ENCODE data around the gene STIP1. TPM values are rescaled to one million over a fixed set of nuclear protein-coding genes. Genes with fewer than 3 reads are reported as not detected.

The STIP1 gene
- total and polyA plus RNA-seq, 2 of the 4 experiments (the other 2 are of a cell fraction) = 201 to 489 TPM

GRCh38 chr11:64163951-64164350, 22.0 kb upstream of the STIP1 start:
- H2BK120ac ChIP-seq (ENCODE audit: low read depth, low read length) = no peak overlapping the region
- DNase-seq (no peak), ATAC-seq (ENCODE audit: low read depth) (no peak)
- ChIA-PET CTCF (no interaction called here), POLR2A (ENCODE audit: unreplicated experiment) (no interaction called here)
- no peaks in the 10 kb centered on the region for H4K20me1 ChIP-seq (ENCODE audit: insufficient read depth, low read length)
- 100% methylated on average over 2 of the region's 5 CpGs; no CpG with 5 or more reads in 1 of the 2 experiments for WGBS, 2 experiments (ENCODE audit: extremely low coverage in 2 of 2, insufficient read length in 1 of 2)
- H3K18ac ChIP-seq (ENCODE audit: low read depth, low read length) = no peak overlapping the region
- no peak overlapping the region for H4K5ac ChIP-seq (ENCODE audit: low read depth, low read length)
- H3K56ac ChIP-seq (ENCODE audit: extremely low read depth, insufficient read depth, low read length) = no peak overlapping the region
- no peak overlapping the region for H2BK20ac ChIP-seq (ENCODE audit: low read depth, low read length)
- H3K23ac ChIP-seq (ENCODE audit: low read depth, low read length) = no peak overlapping the region
- H4K8ac ChIP-seq (ENCODE audit: low read depth in 2 of 2, low read length in 2 of 2) = no peak overlapping the region
- H3K4me2 ChIP-seq (ENCODE audit: low read depth, low read length) = no peak overlapping the region
- peaks cover 6% of the 10 kb centered on the region; the same call in 1 of the 2 replicates for H3K9me1 ChIP-seq (ENCODE audit: insufficient read depth, low read length)
- no peak overlapping the region for H2AK5ac ChIP-seq (ENCODE audit: low read depth, low read length)
- H3K36me3 ChIP-seq (ENCODE audit: control insufficient read depth, insufficient read depth, low read length) = no peaks in the 10 kb centered on the region
- in situ Hi-C loops (cut with MboI; ENCODE audit: low sequenced_read_pairs) = no loop called here
- intact Hi-C loops (cut with micrococcal nuclease) = no loop called here
- no peak overlapping the region for H4K91ac ChIP-seq (ENCODE audit: insufficient read depth, low read depth, low read length)
- no TSS peak for BruUV-seq (replicated peaks)
- H2BK15ac ChIP-seq (ENCODE audit: low read depth, low read length) = no peak overlapping the region
- no peak overlapping the region for H3K4ac ChIP-seq (ENCODE audit: low read depth, low read length)
- no peak for TF ChIP-seq RFX5 (IDR thresholded peaks at IDR 0.05; ENCODE audit: low read depth, low read length)
- no peak for TF ChIP-seq NFE2L2 (IDR thresholded peaks at IDR 0.05; ENCODE audit: low read depth, low read length)
- TF ChIP-seq MAZ (IDR thresholded peaks at IDR 0.05; ENCODE audit: borderline replicate concordance, low read depth, low read length) = no peak
- no peak for TF ChIP-seq CHD1 (IDR thresholded peaks at IDR 0.05; ENCODE audit: low read depth, low read length)
- no peak for TF ChIP-seq ELK1 (IDR thresholded peaks at IDR 0.05; ENCODE audit: borderline replicate concordance, low read depth, low read length)
- TF ChIP-seq RCOR1 (IDR thresholded peaks at IDR 0.05; ENCODE audit: insufficient replicate concordance, low read length) = no peak
- dilution Hi-C loops (cut with HindIII; ENCODE audit: low sequenced_read_pairs, unreplicated experiment) = no loop called here
- no peak overlapping the region for H2AK9ac ChIP-seq (replicated peaks; ENCODE audit: low read depth, low read length, poor library complexity)
- H3K9me3 ChIP-seq (ENCODE audit: control insufficient read depth, insufficient read depth, low read length) = no peaks in the 10 kb centered on the region
- H3K27me3 ChIP-seq (ENCODE audit: control insufficient read depth, insufficient read depth, low read length) = no peaks in the 10 kb centered on the region
- H3K4me3 ChIP-seq (ENCODE audit: insufficient read depth, low read depth, low read length) = no peak overlapping the region
- H3K4me1 ChIP-seq (ENCODE audit: control insufficient read depth, insufficient read depth, low read length) = peaks cover 5% of the 10 kb centered on the region; the same call in 1 of the 2 replicates
- no peak overlapping the region for H2BK5ac ChIP-seq (ENCODE audit: low read depth, low read length, poor library complexity, severe bottlenecking)
- H2AFZ ChIP-seq (replicated peaks; ENCODE audit: low read length, poor library complexity) = no peak overlapping the region
- H3K9ac ChIP-seq (ENCODE audit: low read depth, low read length) = no peak overlapping the region
- no peak overlapping the region for H3K27ac ChIP-seq (ENCODE audit: insufficient read depth, low read length)
- no peak overlapping the region for H3K14ac ChIP-seq (replicated peaks; ENCODE audit: low read depth, low read length)
- H3K79me1 ChIP-seq (ENCODE audit: low read depth in 1 of 2, low read length in 2 of 2) = peaks cover 7 to 28% of the 10 kb centered on the region in 2 experiments; a peak in 3 of 4 replicates
